Measurements from ENCODE around the gene S100A8. TPM values are rescaled to one million over a fixed set of nuclear protein-coding genes. Genes with fewer than 3 reads are reported as not detected.
"Not testable (repeated sequence)": the region's sequence is repeated elsewhere in the genome, so short reads cannot be mapped to it uniquely, and the experiment has no call there.

Gene S100A8
- total and polyA plus RNA-seq, 4 donors: 1.3 to 286 (median 6.0) TPM

- Histone ChIP-seq H3K36me3 (ENCODE audit: control insufficient read depth, insufficient read depth, low read length) (no peaks in the 10 kb centered on the region), H3K4me3 (ENCODE audit: low read depth, low read length) (no peak overlapping the region), H3K4me1 (ENCODE audit: control insufficient read depth, insufficient read depth, low read length) (no peaks in the 10 kb centered on the region), H3K27me3 (ENCODE audit: control insufficient read depth, insufficient read depth, low read length) (no peaks in the 10 kb centered on the region), H3K9me3 (ENCODE audit: control insufficient read depth, insufficient read depth, low read length) (no peaks in the 10 kb centered on the region), H3K27ac (ENCODE audit: low read depth, low read length) (no peak overlapping the region)
- DNase-seq (ENCODE audit: low read depth in 4 of 6, low spot score in 6 of 6): no peak
- WGBS (ENCODE audit: insufficient coverage): no CpG with 5 or more reads among the region's 1 CpG
These were observed 40.4 kb downstream of the S100A8 start for GRCh38 chr1:153350321-153350957.

GRCh38 chr1:153349363-153350320, 41.2 kb downstream of the S100A8 start:
- H3K4me1 ChIP-seq (ENCODE audit: control insufficient read depth, insufficient read depth, low read length): no peaks in the 10 kb centered on the region
- no peak for DNase-seq (ENCODE audit: low read depth in 4 of 6, low spot score in 6 of 6)
- H3K4me3 ChIP-seq (ENCODE audit: low read depth, low read length): no peak overlapping the region
- WGBS (ENCODE audit: insufficient coverage): 69% methylated on average over 16 of the region's 17 CpGs
- H3K27me3 ChIP-seq (ENCODE audit: control insufficient read depth, insufficient read depth, low read length): no peaks in the 10 kb centered on the region
- H3K9me3 ChIP-seq (ENCODE audit: control insufficient read depth, insufficient read depth, low read length): no peaks in the 10 kb centered on the region
- no peaks in the 10 kb centered on the region for H3K36me3 ChIP-seq (ENCODE audit: control insufficient read depth, insufficient read depth, low read length)
- H3K27ac ChIP-seq (ENCODE audit: low read depth, low read length): no peak overlapping the region

GRCh38 chr1:153348511-153349362, 42.1 kb downstream of the S100A8 start, which contains the start of gene PGLYRP4:
TSS of gene PGLYRP4 (minus strand) at chr1:153348841. CDS start at chr1:153347932, 909 bp downstream.
- no peaks in the 10 kb centered on the region for H3K27me3 ChIP-seq (ENCODE audit: control insufficient read depth, insufficient read depth, low read length)
- WGBS (ENCODE audit: insufficient coverage): 67% methylated on average over 8 of the region's 10 CpGs

GRCh38 chr1:153347856-153348255, 43.0 kb downstream of the S100A8 start:
- no peaks in the 10 kb centered on the region for H3K36me3 ChIP-seq (ENCODE audit: control insufficient read depth, insufficient read depth, low read length)
- 96% methylated on average over 3 of the region's 7 CpGs for WGBS (ENCODE audit: insufficient coverage)
- H3K9me3 ChIP-seq (ENCODE audit: control insufficient read depth, insufficient read depth, low read length): no peaks in the 10 kb centered on the region
- H3K4me3 ChIP-seq (ENCODE audit: low read depth, low read length): no peak overlapping the region
- no peak overlapping the region for H3K27ac ChIP-seq (ENCODE audit: low read depth, low read length)
- no peaks in the 10 kb centered on the region for H3K27me3 ChIP-seq (ENCODE audit: control insufficient read depth, insufficient read depth, low read length)
- no peak for DNase-seq (ENCODE audit: low read depth in 4 of 6, low spot score in 6 of 6)
- no peaks in the 10 kb centered on the region for H3K4me1 ChIP-seq (ENCODE audit: control insufficient read depth, insufficient read depth, low read length)

More at GRCh38 chr1:153348511-153349362, 42.1 kb downstream of the S100A8 start, which contains the start of gene PGLYRP4:
- H3K4me3 ChIP-seq (ENCODE audit: low read depth, low read length): no peak within 1 kb of the TSS
- no peaks in the 10 kb centered on the region for H3K4me1 ChIP-seq (ENCODE audit: control insufficient read depth, insufficient read depth, low read length)
- no peaks in the 10 kb centered on the region for H3K36me3 ChIP-seq (ENCODE audit: control insufficient read depth, insufficient read depth, low read length)
- no peak for DNase-seq (ENCODE audit: low read depth in 4 of 6, low spot score in 6 of 6)
- no peak within 1 kb of the TSS for H3K27ac ChIP-seq (ENCODE audit: low read depth, low read length)
- H3K9me3 ChIP-seq (ENCODE audit: control insufficient read depth, insufficient read depth, low read length): no peaks in the 10 kb centered on the region

- not testable (repeated sequence) for H3K36me3 ChIP-seq (ENCODE audit: control insufficient read depth, insufficient read depth, low read length); H3K27ac ChIP-seq (ENCODE audit: low read depth, low read length); DNase-seq (ENCODE audit: low read depth in 4 of 6, low spot score in 6 of 6); H3K4me3 ChIP-seq (ENCODE audit: low read depth, low read length); H3K9me3 ChIP-seq (ENCODE audit: control insufficient read depth, insufficient read depth, low read length); H3K4me1 ChIP-seq (ENCODE audit: control insufficient read depth, insufficient read depth, low read length); H3K27me3 ChIP-seq (ENCODE audit: control insufficient read depth, insufficient read depth, low read length)
- WGBS (ENCODE audit: insufficient coverage): 90% methylated on average over 8 of the region's 14 CpGs
These were observed 43.8 kb downstream of the S100A8 start for GRCh38 chr1:153347049-153347448.

DNA sequence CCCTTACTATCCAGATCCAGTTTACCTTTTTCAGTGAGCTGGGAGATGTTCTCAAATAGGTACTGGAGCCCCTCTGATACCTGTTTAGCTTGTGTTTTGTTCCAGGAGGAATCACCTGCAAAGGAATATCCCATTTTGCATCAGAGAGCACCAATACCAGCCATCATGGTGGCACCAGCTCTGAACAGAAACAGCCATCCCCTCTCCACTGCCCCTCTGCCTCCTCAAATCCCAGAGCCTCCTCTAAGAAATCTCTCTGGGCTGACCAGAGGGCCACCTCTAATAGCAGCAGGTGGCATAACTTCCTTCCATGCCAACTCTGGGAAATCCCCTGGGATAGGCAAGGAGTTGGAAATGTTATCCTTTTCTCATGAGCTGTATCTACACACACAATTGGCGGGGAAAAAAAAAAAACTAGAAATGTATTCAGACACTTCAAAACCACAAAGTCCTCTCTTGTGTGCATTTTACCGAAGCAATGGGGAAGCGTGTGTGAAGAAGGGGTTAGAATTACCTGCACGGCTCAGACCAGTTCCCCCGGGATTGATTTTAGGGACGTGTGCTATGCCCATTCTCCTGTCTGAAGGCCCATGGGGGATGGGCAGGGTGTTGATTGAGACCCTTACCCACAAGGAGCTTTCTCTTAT, 44.7 kb downstream of the S100A8 start:
- H3K4me1 ChIP-seq (ENCODE audit: control insufficient read depth, insufficient read depth, low read length): no peaks in the 10 kb centered on the region
- no peaks in the 10 kb centered on the region for H3K36me3 ChIP-seq (ENCODE audit: control insufficient read depth, insufficient read depth, low read length)
- 81% methylated on average over 4 of the region's 6 CpGs for WGBS (ENCODE audit: insufficient coverage)
- no peaks in the 10 kb centered on the region for H3K9me3 ChIP-seq (ENCODE audit: control insufficient read depth, insufficient read depth, low read length)
- H3K27me3 ChIP-seq (ENCODE audit: control insufficient read depth, insufficient read depth, low read length): no peaks in the 10 kb centered on the region
- no peak overlapping the region for H3K4me3 ChIP-seq (ENCODE audit: low read depth, low read length)
- no peak overlapping the region for H3K27ac ChIP-seq (ENCODE audit: low read depth, low read length)
- DNase-seq (ENCODE audit: low read depth in 4 of 6, low spot score in 6 of 6): no peak

- H3K4me1 ChIP-seq (ENCODE audit: control insufficient read depth, insufficient read depth, low read length): no peaks in the 10 kb centered on the region
- no peaks in the 10 kb centered on the region for H3K9me3 ChIP-seq (ENCODE audit: control insufficient read depth, insufficient read depth, low read length)
- no peaks in the 10 kb centered on the region for H3K27me3 ChIP-seq (ENCODE audit: control insufficient read depth, insufficient read depth, low read length)
- 86% methylated on average over 13 of the region's 14 CpGs for WGBS (ENCODE audit: insufficient coverage)
- no peak for DNase-seq (ENCODE audit: low read depth in 4 of 6, low spot score in 6 of 6)
- no peak overlapping the region for H3K27ac ChIP-seq (ENCODE audit: low read depth, low read length)
- no peaks in the 10 kb centered on the region for H3K36me3 ChIP-seq (ENCODE audit: control insufficient read depth, insufficient read depth, low read length)
- H3K4me3 ChIP-seq (ENCODE audit: low read depth, low read length): no peak overlapping the region
These were observed 45.4 kb downstream of the S100A8 start for GRCh38 chr1:153345187-153346076.

DNA sequence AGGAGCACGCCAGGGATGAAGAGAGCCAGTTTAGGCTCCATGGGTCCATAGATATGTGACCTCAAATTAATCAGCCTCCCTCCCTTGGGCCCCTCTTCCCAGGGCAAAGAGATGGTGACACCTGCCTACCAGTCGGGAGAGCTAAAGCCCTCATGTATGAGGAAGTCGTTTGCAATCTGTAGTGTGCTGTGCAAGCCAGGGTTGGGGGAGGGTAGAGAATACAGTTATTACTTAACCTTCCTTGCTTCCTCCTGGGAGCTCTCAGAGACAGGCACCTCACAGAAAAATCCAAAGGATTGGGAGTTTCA, 46.2 kb downstream of the S100A8 start:
- H3K9me3 ChIP-seq (ENCODE audit: control insufficient read depth, insufficient read depth, low read length): no peaks in the 10 kb centered on the region
- no peak for DNase-seq (ENCODE audit: low read depth in 4 of 6, low spot score in 6 of 6)
- H3K4me1 ChIP-seq (ENCODE audit: control insufficient read depth, insufficient read depth, low read length): no peaks in the 10 kb centered on the region
- WGBS (ENCODE audit: insufficient coverage): 100% methylated on average over 1 of the region's 3 CpGs
- no peak overlapping the region for H3K4me3 ChIP-seq (ENCODE audit: low read depth, low read length)
- no peaks in the 10 kb centered on the region for H3K27me3 ChIP-seq (ENCODE audit: control insufficient read depth, insufficient read depth, low read length)
- no peaks in the 10 kb centered on the region for H3K36me3 ChIP-seq (ENCODE audit: control insufficient read depth, insufficient read depth, low read length)
- no peak overlapping the region for H3K27ac ChIP-seq (ENCODE audit: low read depth, low read length)

All from spinal cord (tissue), 10 donors.